CD14-positive monocyte (primary cell): ENCODE measurements around the gene FAM168A. TPM values are rescaled to one million over a fixed set of nuclear protein-coding genes. Genes with fewer than 3 reads are reported as not detected.

ENCODE experiments used
- DNase-seq, 3 donors: peaks; one replicate each; pipeline ENCODE4 v3.0.0-alpha.2; 2011 to 2022
- H2AFZ ChIP-seq: 2 replicates; pipeline ENCODE4 v1.6.0; 2012; ENCODE audit warnings: mild to moderate bottlenecking, low read depth, low read length, inconsistent platforms; ENCODE audit not compliant: insufficient read depth, poor library complexity, severe bottlenecking
- H3K27ac ChIP-seq, 2 donors: 1 replicate in 1 of 2; 2 replicates in 1 of 2; pipeline ENCODE4 v1.5.1; 2012 to 2013; ENCODE audit warnings: low read length in 2 of 2, control low read depth in 1 of 2, inconsistent platforms in 1 of 2, low read depth in 1 of 2, mild to moderate bottlenecking in 1 of 2
- H3K27me3 ChIP-seq, 2 donors: one replicate each; pipeline versions ENCODE4 v1.6.0 to v1.6.1; 2011 to 2013; ENCODE audit warnings: low read length in 2 of 2; ENCODE audit not compliant: control insufficient read depth in 2 of 2, insufficient read depth in 2 of 2
- H3K36me3 ChIP-seq, 2 donors: replicated peaks in 1 of 2; 1 replicate in 1 of 2; 2 replicates in 1 of 2; pipeline versions ENCODE4 v1.5.1 to v1.6.1; 2012 to 2013; ENCODE audit warnings: low read length in 2 of 2, control low read depth in 1 of 2, inconsistent platforms in 1 of 2, mild to moderate bottlenecking in 1 of 2; ENCODE audit not compliant: insufficient read depth in 2 of 2, control insufficient read depth in 1 of 2
- H3K4me1 ChIP-seq, 2 donors: 1 replicate in 1 of 2; 2 replicates in 1 of 2; pipeline versions ENCODE4 v1.5.1 to v1.6.1; 2012 to 2013; ENCODE audit warnings: low read length in 2 of 2, control low read depth in 1 of 2, inconsistent platforms in 1 of 2, mild to moderate bottlenecking in 1 of 2, moderate library complexity in 1 of 2; ENCODE audit not compliant: insufficient read depth in 2 of 2, control insufficient read depth in 1 of 2
- H3K4me2 ChIP-seq: replicated peaks from 2 replicates; pipeline ENCODE3; 2012; ENCODE audit warnings: low read length, moderate library complexity, mild to moderate bottlenecking; ENCODE audit not compliant: poor library complexity, severe bottlenecking; ENCODE audit errors: extremely low read depth
- H3K4me3 ChIP-seq, 3 experiments: fragments of 200-600 bp in 1 of 3; sonication (generic) in 1 of 3; replicated peaks in 1 of 3; 1 replicate in 2 of 3; 2 replicates in 1 of 3; pipeline ENCODE4 v1.5.1; 2011 to 2013; ENCODE audit warnings: low read length in 3 of 3, mild to moderate bottlenecking in 3 of 3, control low read depth in 2 of 3, low read depth in 2 of 3, inconsistent platforms in 1 of 3, moderate library complexity in 1 of 3
- H3K79me2 ChIP-seq: 2 replicates; pipeline ENCODE4 v1.6.0; 2012; ENCODE audit warnings: mild to moderate bottlenecking, control low read depth, inconsistent platforms, low read length, moderate library complexity; ENCODE audit not compliant: insufficient read depth
- H3K9ac ChIP-seq: 2 replicates; pipeline ENCODE4 v1.6.0; 2017; ENCODE audit warnings: low read length, mild to moderate bottlenecking; ENCODE audit not compliant: insufficient read depth, poor library complexity, severe bottlenecking
- H3K9me3 ChIP-seq, 2 donors: replicated peaks in 1 of 2; 1 replicate in 1 of 2; 2 replicates in 1 of 2; pipeline versions ENCODE4 v1.5.1 to v1.6.1; 2012 to 2013; ENCODE audit warnings: low read length in 2 of 2, control low read depth in 1 of 2; ENCODE audit not compliant: control insufficient read depth in 1 of 2, insufficient read depth in 1 of 2
- H4K20me1 ChIP-seq: 2 replicates; pipeline ENCODE4 v1.6.0; 2012; ENCODE audit warnings: mild to moderate bottlenecking, low read length, control low read depth, moderate library complexity; ENCODE audit not compliant: insufficient read depth
- H3K27ac Mint-ChIP-seq, 7 donors: one replicate each; pipeline ENCODE4 v1.8.0; 2020; ENCODE audit warnings: mild to moderate bottlenecking in 7 of 7, mixed read lengths in 7 of 7, moderate library complexity in 6 of 7, inconsistent platforms in 2 of 7
- H3K27me3 Mint-ChIP-seq, 3 donors: one replicate each; pipeline ENCODE4 v1.8.0; 2021 to 2022; ENCODE audit warnings: low read depth in 3 of 3, mild to moderate bottlenecking in 3 of 3, mixed read lengths in 3 of 3, moderate library complexity in 3 of 3, inconsistent platforms in 1 of 3
- H3K36me3 Mint-ChIP-seq, 2 donors: one replicate each; pipeline ENCODE4 v1.8.0; 2020; ENCODE audit warnings: mixed read lengths in 2 of 2, inconsistent platforms in 1 of 2, mild to moderate bottlenecking in 1 of 2
- H3K4me1 Mint-ChIP-seq: one replicate; pipeline ENCODE4 v1.8.0; 2020; ENCODE audit warnings: mild to moderate bottlenecking, mixed read lengths
- H3K4me3 Mint-ChIP-seq, 2 donors: one replicate each; pipeline ENCODE4 v1.8.0; 2020; ENCODE audit warnings: mild to moderate bottlenecking in 2 of 2, mixed read lengths in 2 of 2, moderate library complexity in 1 of 2
- H3K9me3 Mint-ChIP-seq, 7 donors: one replicate each; pipeline ENCODE4 v1.8.0; 2020 to 2022; ENCODE audit warnings: mixed read lengths in 7 of 7, mild to moderate bottlenecking in 6 of 7, moderate library complexity in 6 of 7, inconsistent platforms in 2 of 7
- CTCF ChIP-seq: fragments of 200-600 bp; IDR thresholded peaks from one replicate; pipeline ENCODE4 v1.8.0; 2022; ENCODE audit warnings: antibody characterized with exemption, mild to moderate bottlenecking
- WGBS: methylation state at CpG from one replicate; pipeline ENCODE4 v1.1.5; 2013; ENCODE audit warnings: missing lambda C conversion rate; ENCODE audit not compliant: insufficient coverage; 5-methylcytosine and 5-hydroxymethylcytosine counted together
- intact Hi-C, 2 donors: fragments of 100-400 bp; cut with micrococcal nuclease; formaldehyde crosslinking; loops; one replicate each; pipeline versions ENCODE4 v1.15.0 to v1.15.1; 2023
- polyA plus RNA-seq, 3 donors: library from polyadenylated mRNA; depleted of rRNA in 1 of 3; unstranded in 2 of 3; stranded (reverse) in 1 of 3; fragments of 300-500 nt in 2 of 3; fragments of >200 nt in 1 of 3; fragmentation: Illumina TruSeq in 2 of 3; gene quantifications; 1 replicate in 2 of 3; 2 replicates in 1 of 3; pipeline ENCODE4 v1.2.3, GENCODE V29; 2012 to 2021

The FAM168A gene
- polyA plus RNA-seq, 3 donors = 1.4 to 13.3 (median 2.1) TPM

- Histone ChIP-seq H3K27ac (no peak overlapping the region), H3K79me2 (peaks cover 3% of the 10 kb centered on the region), H3K36me3 (no peaks in the 10 kb centered on the region), H3K9me3 (peaks cover 0 to 2% of the 10 kb centered on the region in 2 donors), H3K9ac (no peak overlapping the region), H3K4me3 (no peak overlapping the region), H3K4me2 (no peak overlapping the region), H3K27me3 (no peaks in the 10 kb centered on the region), H4K20me1 (no peaks in the 10 kb centered on the region), H3K4me1 (peaks cover 0 to 4% of the 10 kb centered on the region in 2 donors), H2AFZ (no peak overlapping the region)
- Mint-ChIP-seq H3K36me3 (peaks cover 0 to 3% of the 10 kb centered on the region in 2 donors), H3K27me3 (peaks cover 0 to 3% (median 0%) of the 10 kb centered on the region in 3 donors), H3K4me1 (peaks cover 21% of the 10 kb centered on the region), H3K9me3 (peaks cover 0 to 11% (median 3%) of the 10 kb centered on the region in 7 donors), H3K27ac (no peak overlapping the region), H3K4me3 (no peak overlapping the region)
- intact Hi-C loops = no loop called here
- TF ChIP-seq CTCF = no peak
- WGBS = no CpG with 5 or more reads among the region's 2 CpGs
- no peak for DNase-seq
Observed at GRCh38 chr11:73520353-73521061, 77.4 kb downstream of the FAM168A start.

- H3K9me3 ChIP-seq = peaks cover 0 to 2% of the 10 kb centered on the region in 2 donors
- H3K4me3 Mint-ChIP-seq = no peak overlapping the region
- TF ChIP-seq CTCF = no peak
- peaks cover 0 to 4% of the 10 kb centered on the region in 2 donors for H3K4me1 ChIP-seq
- intact Hi-C loops = loop anchor here in 1 of 2 donors (5.0 kb wide), 1 partner anchor 47 kb away; no protein-coding TSS in a partner anchor
- peaks cover 0 to 3% (median 0%) of the 10 kb centered on the region in 3 donors for H3K27me3 Mint-ChIP-seq
- H3K4me1 Mint-ChIP-seq = peaks cover 21% of the 10 kb centered on the region
- peaks cover 4% of the 10 kb centered on the region for H4K20me1 ChIP-seq
- peaks cover 3 to 6% of the 10 kb centered on the region in 2 donors for H3K36me3 Mint-ChIP-seq
- peaks cover 0 to 9% (median 3%) of the 10 kb centered on the region in 7 donors for H3K9me3 Mint-ChIP-seq
- H3K4me2 ChIP-seq = no peak overlapping the region
- no peaks in the 10 kb centered on the region for H3K27me3 ChIP-seq
- no peak overlapping the region for H3K27ac ChIP-seq
- peaks cover 0 to 9% of the 10 kb centered on the region in 2 donors for H3K36me3 ChIP-seq
- peak overlapping the region in 1 of 7 donors; percentile 48 for H3K27ac Mint-ChIP-seq
- H3K9ac ChIP-seq = no peak overlapping the region
- no peaks in the 10 kb centered on the region for H3K79me2 ChIP-seq
- no peak overlapping the region for H3K4me3 ChIP-seq
- DNase-seq = no peak
- H2AFZ ChIP-seq = no peak overlapping the region
Observed at GRCh38 chr11:73519266-73519665, 78.6 kb downstream of the FAM168A start.
